Ascending aorta (tissue), 2 donors: ENCODE measurements around the gene CTNS. TPM values are rescaled to one million over a fixed set of nuclear protein-coding genes. Genes with fewer than 3 reads are reported as not detected.
"Not testable (repeated sequence)": the region's sequence is repeated elsewhere in the genome, so short reads cannot be mapped to it uniquely, and the experiment has no call there.

ENCODE experiments used
- DNase-seq, 2 donors: peaks; one replicate each; pipeline ENCODE4 v3.0.0-alpha.2; 2019; ENCODE audit warnings: low spot score in 2 of 2
- H3K27ac ChIP-seq, 2 donors: fragments of 200-600 bp; sonication (generic); one replicate each; pipeline ENCODE4 v1.5.1; 2016 to 2017; ENCODE audit warnings: mild to moderate bottlenecking in 1 of 2
- H3K27me3 ChIP-seq: fragments of 200-600 bp; sonication (generic); one replicate; pipeline ENCODE4 v1.5.1; 2017
- H3K36me3 ChIP-seq, 2 donors: fragments of 200-600 bp; sonication (generic); one replicate each; pipeline ENCODE4 v1.5.1; 2016
- H3K4me1 ChIP-seq, 2 donors: fragments of 200-600 bp; sonication (generic); one replicate each; pipeline ENCODE4 v1.5.1; 2016 to 2017; ENCODE audit warnings: mild to moderate bottlenecking in 1 of 2
- H3K4me3 ChIP-seq, 2 donors: fragments of 200-600 bp; sonication (generic); one replicate each; pipeline ENCODE4 v1.5.1; 2016 to 2017; ENCODE audit warnings: mild to moderate bottlenecking in 1 of 2
- H3K9me3 ChIP-seq, 2 donors: fragments of 200-600 bp; sonication (generic); one replicate each; pipeline ENCODE4 v1.5.1; 2016
- intact Hi-C: fragments of 100-400 bp; cut with DNase I; formaldehyde crosslinking; loops from one replicate; pipeline ENCODE4 v1.15.1; 2023
- total RNA-seq: library from RNA; depleted of rRNA; stranded (reverse); fragments of >200 nt; gene quantifications from one replicate; pipeline ENCODE4 v1.1.0, GENCODE V29; 2016
- TF ChIP-seq, protein P1 (sequence below), 3 experiments: fragments of 200-600 bp in 2 of 3; fragments of 450-650 bp in 1 of 3; sonication (generic) in 2 of 3; IDR thresholded peaks; one replicate each; pipeline ENCODE4 v1.5.1; 2016 to 2019; ENCODE audit warnings: antibody characterized with exemption in 3 of 3, mild to moderate bottlenecking in 1 of 3, moderate library complexity in 1 of 3

The CTNS gene
- total RNA-seq, 1 donor from 2014 or later: 16.7 TPM

DNA sequence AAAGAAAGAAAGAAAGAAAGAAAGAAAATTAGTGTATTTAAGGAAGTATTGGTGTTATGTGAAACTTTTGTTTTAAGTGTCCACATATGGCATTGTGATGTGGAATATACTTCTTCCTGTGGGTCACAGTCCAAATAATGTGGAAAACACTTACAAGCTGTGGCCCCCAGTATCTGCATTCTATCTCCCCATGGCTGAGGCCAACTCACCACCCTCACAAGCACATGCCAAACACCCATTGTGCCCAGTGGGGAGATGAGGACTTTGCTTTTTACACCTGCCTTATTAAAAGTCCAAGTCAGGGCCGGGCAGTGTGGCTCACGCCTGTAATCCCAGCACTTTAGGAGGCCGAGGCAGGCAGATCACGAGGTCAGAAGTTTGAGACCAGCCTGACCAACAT, 63.4 kb downstream of the CTNS start:
- H3K27ac ChIP-seq: no peak overlapping the region
- H3K27me3 ChIP-seq: peaks cover 4% of the 10 kb centered on the region
- peaks cover 5% of the 10 kb centered on the region in 2 donors for H3K4me1 ChIP-seq
- no peak for DNase-seq
- intact Hi-C loops: no loop called here
- no peak overlapping the region for H3K4me3 ChIP-seq
- no peaks in the 10 kb centered on the region for H3K9me3 ChIP-seq
- TF ChIP-seq, protein P1, sequence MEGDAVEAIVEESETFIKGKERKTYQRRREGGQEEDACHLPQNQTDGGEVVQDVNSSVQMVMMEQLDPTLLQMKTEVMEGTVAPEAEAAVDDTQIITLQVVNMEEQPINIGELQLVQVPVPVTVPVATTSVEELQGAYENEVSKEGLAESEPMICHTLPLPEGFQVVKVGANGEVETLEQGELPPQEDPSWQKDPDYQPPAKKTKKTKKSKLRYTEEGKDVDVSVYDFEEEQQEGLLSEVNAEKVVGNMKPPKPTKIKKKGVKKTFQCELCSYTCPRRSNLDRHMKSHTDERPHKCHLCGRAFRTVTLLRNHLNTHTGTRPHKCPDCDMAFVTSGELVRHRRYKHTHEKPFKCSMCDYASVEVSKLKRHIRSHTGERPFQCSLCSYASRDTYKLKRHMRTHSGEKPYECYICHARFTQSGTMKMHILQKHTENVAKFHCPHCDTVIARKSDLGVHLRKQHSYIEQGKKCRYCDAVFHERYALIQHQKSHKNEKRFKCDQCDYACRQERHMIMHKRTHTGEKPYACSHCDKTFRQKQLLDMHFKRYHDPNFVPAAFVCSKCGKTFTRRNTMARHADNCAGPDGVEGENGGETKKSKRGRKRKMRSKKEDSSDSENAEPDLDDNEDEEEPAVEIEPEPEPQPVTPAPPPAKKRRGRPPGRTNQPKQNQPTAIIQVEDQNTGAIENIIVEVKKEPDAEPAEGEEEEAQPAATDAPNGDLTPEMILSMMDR (IDR thresholded peaks at IDR 0.05): no peak
- H3K36me3 ChIP-seq: no peaks in the 10 kb centered on the region

DNA sequence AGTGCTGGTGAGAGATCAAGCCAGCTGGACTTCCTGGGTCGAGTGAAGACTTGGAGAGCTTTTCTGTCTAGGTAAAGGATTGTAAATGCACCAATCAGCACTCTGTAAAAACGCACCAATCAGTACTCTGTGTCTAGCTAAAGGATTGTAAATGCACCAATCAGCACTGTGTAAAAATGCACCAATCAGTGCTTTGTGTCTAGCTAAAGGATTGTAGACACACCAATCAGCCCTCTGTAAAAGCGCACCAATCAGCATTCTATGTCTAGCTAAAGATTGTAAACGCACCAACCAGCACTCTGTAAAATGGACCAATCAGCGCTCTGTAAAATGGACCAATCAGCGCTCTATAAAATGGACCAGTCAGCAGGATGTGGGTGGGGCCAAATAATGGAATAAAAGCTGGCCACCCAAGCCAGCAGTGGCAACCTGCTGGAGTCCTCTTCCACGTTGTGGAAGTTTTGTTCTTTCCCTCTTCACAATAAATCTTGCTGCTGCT, 65.5 kb downstream of the CTNS start:
- intact Hi-C loops, H3K4me1 ChIP-seq, H3K9me3 ChIP-seq, H3K36me3 ChIP-seq, DNase-seq, H3K27me3 ChIP-seq, H3K4me3 ChIP-seq, H3K27ac ChIP-seq: not testable (repeated sequence)

DNA sequence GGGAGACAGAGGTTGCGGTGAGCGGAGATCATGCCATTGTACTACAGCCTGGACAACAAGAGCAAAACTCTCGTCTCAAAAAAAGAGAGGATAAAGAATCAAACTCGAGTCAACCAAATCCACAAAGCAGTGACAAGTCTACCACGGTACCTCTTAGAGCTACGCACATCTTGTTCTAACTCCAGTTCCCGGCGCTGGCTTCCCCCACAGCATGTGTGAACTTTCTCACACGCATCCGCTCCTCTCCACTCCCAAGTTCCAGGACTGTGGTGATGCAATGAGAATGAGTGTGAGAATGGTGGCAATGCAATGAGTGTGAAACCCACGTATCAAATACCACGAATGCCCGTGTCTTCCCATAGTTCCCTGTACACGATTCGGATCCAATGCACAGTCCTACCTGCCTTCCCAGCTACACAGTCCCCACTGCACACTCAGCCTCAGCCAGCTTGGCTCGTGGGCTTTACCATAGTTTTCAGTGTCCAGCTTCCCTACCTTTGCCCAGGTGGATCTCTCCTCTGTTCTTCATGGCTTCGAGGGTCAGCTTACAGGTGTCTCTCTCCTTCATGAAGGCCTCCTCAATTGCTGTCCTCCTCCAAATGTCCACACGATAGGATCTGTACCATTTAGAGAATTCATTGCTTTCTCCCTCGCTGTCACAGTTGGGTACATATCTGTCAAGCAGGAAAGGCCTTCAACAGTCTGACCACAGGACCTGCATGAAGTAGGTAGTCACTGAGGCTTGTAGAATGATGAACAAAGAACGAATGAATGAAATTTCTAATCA, 68.6 kb downstream of the CTNS start:
- intact Hi-C loops: no loop called here
- H3K27ac ChIP-seq: no peak overlapping the region
- H3K4me1 ChIP-seq: no peaks in the 10 kb centered on the region
- TF ChIP-seq, protein P1 (IDR thresholded peaks at IDR 0.05): no peak
- H3K9me3 ChIP-seq: no peaks in the 10 kb centered on the region
- no peak for DNase-seq
- no peaks in the 10 kb centered on the region for H3K27me3 ChIP-seq
- H3K4me3 ChIP-seq: no peak overlapping the region
- H3K36me3 ChIP-seq: no peaks in the 10 kb centered on the region

DNA sequence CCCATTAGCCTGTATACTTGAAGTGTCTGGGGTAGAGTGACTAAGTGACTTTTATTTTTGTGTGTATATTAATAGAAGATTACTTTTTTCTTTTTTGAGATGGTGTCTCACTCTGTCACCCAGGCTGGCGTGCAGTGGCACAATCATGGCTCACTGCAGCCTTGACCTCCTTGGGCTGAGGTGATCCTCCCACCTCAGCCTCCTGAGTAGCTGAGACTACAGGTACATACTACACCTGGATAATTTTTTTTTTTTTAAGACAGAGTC, 69.1 kb downstream of the CTNS start:
- H3K27me3 ChIP-seq, H3K4me3 ChIP-seq, H3K9me3 ChIP-seq, DNase-seq, intact Hi-C loops, H3K4me1 ChIP-seq, H3K27ac ChIP-seq, H3K36me3 ChIP-seq: not testable (repeated sequence)

- intact Hi-C loops: no loop called here
- Histone ChIP-seq H3K9me3 (no peaks in the 10 kb centered on the region), H3K4me1 (no peaks in the 10 kb centered on the region), H3K27me3 (no peaks in the 10 kb centered on the region), H3K27ac (no peak overlapping the region), H3K4me3 (no peak overlapping the region), H3K36me3 (peaks cover 5 to 9% of the 10 kb centered on the region in 2 donors)
- no peak for DNase-seq
- TF ChIP-seq, protein P1 (IDR thresholded peaks at IDR 0.05): no peak
Observed at GRCh38 chr17:3708366-3708765, 71.8 kb downstream of the CTNS start.

DNA sequence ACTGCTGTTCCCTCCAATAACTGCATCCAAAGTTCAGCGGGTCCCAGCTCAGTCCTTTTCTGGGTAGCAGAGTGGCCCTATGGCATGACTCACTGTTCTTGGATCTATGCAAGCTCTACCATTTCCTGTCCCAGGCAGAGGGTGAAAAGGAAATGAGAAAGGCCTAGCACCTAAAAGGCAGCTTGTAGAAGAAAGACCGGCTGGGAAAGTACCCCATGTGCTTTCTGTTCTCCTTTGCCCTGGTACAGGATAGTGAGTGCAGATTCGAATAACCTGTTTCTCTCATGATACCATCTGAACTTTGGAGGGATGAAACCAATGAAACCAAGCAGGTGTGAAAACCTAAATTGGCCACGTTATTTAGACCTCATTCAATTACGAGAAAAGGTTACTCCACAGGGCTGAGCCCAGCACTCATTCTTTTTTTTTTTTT, 74.4 kb downstream of the CTNS start:
- Histone ChIP-seq H3K4me3 (no peak overlapping the region), H3K9me3 (no peaks in the 10 kb centered on the region), H3K27ac (no peak overlapping the region), H3K4me1 (no peaks in the 10 kb centered on the region), H3K36me3 (peaks cover 20 to 25% of the 10 kb centered on the region in 2 donors), H3K27me3 (no peaks in the 10 kb centered on the region)
- intact Hi-C loops: no loop called here
- TF ChIP-seq, protein P1 (IDR thresholded peaks at IDR 0.05): no peak
- DNase-seq: no peak

Other genes starting within 250 kb of the CTNS start
- not detected for gene OR1E1, start 238.3 kb upstream of the CTNS start, total RNA-seq
- not detected for gene OR3A3, start 225.4 kb upstream of the CTNS start, total RNA-seq
- not detected for gene OR1E2, start 202.9 kb upstream of the CTNS start, total RNA-seq
- not detected for gene SPATA22, start 164.9 kb upstream of the CTNS start, total RNA-seq
- gene ASPA, start 160.8 kb upstream of the CTNS start, total RNA-seq: 0.11 TPM
- gene TRPV3, start 78.9 kb upstream of the CTNS start, total RNA-seq: 0.11 TPM
- gene TRPV1, start 27.3 kb upstream of the CTNS start, total RNA-seq: 15.9 TPM
- 0.32 TPM for gene SHPK, start 510 bp upstream of the CTNS start, total RNA-seq
- gene TAX1BP3, start 31.8 kb downstream of the CTNS start, total RNA-seq: 165 TPM
- 75.0 TPM for gene EMC6, start 32.1 kb downstream of the CTNS start, total RNA-seq
- not detected for gene P2RX5, start 59.4 kb downstream of the CTNS start, total RNA-seq
- gene HASPIN, start 87.1 kb downstream of the CTNS start, total RNA-seq: 2.7 TPM
- 15.8 TPM for gene ITGAE, start 164.4 kb downstream of the CTNS start, total RNA-seq
- gene NCBP3, start 209.5 kb downstream of the CTNS start, total RNA-seq: 3.9 TPM